Panc1 (cell line): ENCODE measurements around the gene PELI2. TPM values are rescaled to one million over a fixed set of nuclear protein-coding genes. Genes with fewer than 3 reads are reported as not detected.

Source experiments
- ATAC-seq: fragments of 200-7000 bp; cut with Tn5 transposase; 2 replicates; pipeline ENCODE4 v1.9.1; 2020; ENCODE audit warnings: mild to moderate bottlenecking, moderate library complexity
- BruUV-seq: library from RNA; stranded (reverse); fragments of 400-500 nt; replicated peaks from 2 replicates; lab custom pipeline; 2021; lab: Mats Ljungman, UMichigan
- CTCF ChIA-PET: fragments of 300-600 bp; sonication (Branson Sonifier 250); formaldehyde crosslinking; loops from one replicate; lab custom pipeline; 2022; ENCODE audit warnings: antibody characterized with exemption; lab: Charles Lee
- POLR2A ChIA-PET: fragments of 300-600 bp; sonication (Branson Sonifier 250); formaldehyde crosslinking; loops from one replicate; lab custom pipeline; 2022; ENCODE audit warnings: antibody characterized with exemption; lab: Charles Lee
- DNase-seq: peaks from one replicate; pipeline ENCODE4 v3.0.0-alpha.2; 2010; ENCODE audit warnings: low read depth, low spot score
- H3K27ac ChIP-seq: 2 replicates; pipeline ENCODE4 v1.5.1; 2011; ENCODE audit warnings: mild to moderate bottlenecking, low read length, inconsistent platforms
- H3K27me3 ChIP-seq: fragments of 200-500 bp; sonication (Bioruptor generic); 2 replicates; pipeline ENCODE4 v1.6.0; 2014; ENCODE audit warnings: low read length, inconsistent platforms; ENCODE audit not compliant: control insufficient read depth, insufficient read depth
- H3K36me3 ChIP-seq: fragments of 200-500 bp; sonication (Bioruptor generic); 2 replicates; pipeline ENCODE4 v1.5.1; 2014; ENCODE audit warnings: inconsistent platforms, mild to moderate bottlenecking, low read length, moderate library complexity; ENCODE audit not compliant: control insufficient read depth, insufficient read depth
- H3K4me1 ChIP-seq: 2 replicates; pipeline ENCODE4 v1.5.1; 2011; ENCODE audit warnings: inconsistent platforms, mild to moderate bottlenecking, low read length, moderate library complexity; ENCODE audit not compliant: control insufficient read depth, insufficient read depth
- H3K4me3 ChIP-seq, 2 experiments: 2 replicates each; pipeline ENCODE4 v1.5.1; 2011 to 2012; ENCODE audit warnings: low read depth in 2 of 2, low read length in 2 of 2, mild to moderate bottlenecking in 2 of 2, inconsistent platforms in 1 of 2, moderate library complexity in 1 of 2
- H3K9me3 ChIP-seq: fragments of 200-500 bp; sonication (Bioruptor generic); 2 replicates; pipeline ENCODE4 v1.5.1; 2014; ENCODE audit warnings: low read depth, mild to moderate bottlenecking, inconsistent platforms, low read length, moderate library complexity; ENCODE audit not compliant: control insufficient read depth, insufficient read depth
- CTCF ChIP-seq: fragments of 450-650 bp; IDR thresholded peaks from 2 replicates; pipeline ENCODE4 v1.5.1; 2017; ENCODE audit warnings: mild to moderate bottlenecking
- POLR2AphosphoS5 ChIP-seq: IDR thresholded peaks from 2 replicates; pipeline ENCODE4 v1.6.1; 2012; ENCODE audit warnings: mild to moderate bottlenecking, low read depth, low read length, moderate library complexity
- REST ChIP-seq, 2 experiments: IDR thresholded peaks; 2 replicates each; pipeline ENCODE4 v1.6.1; 2011 to 2012; ENCODE audit warnings: low read depth in 2 of 2, control low read depth in 1 of 2, low read length in 1 of 2, mild to moderate bottlenecking in 1 of 2, moderate library complexity in 1 of 2; ENCODE audit not compliant: insufficient read depth in 1 of 2
- SIN3A ChIP-seq: IDR thresholded peaks from 2 replicates; pipeline ENCODE4 v1.6.1; 2012; ENCODE audit warnings: low read depth, mild to moderate bottlenecking, low read length, moderate library complexity, borderline replicate concordance; ENCODE audit not compliant: insufficient read depth
- TCF7L2 ChIP-seq: IDR thresholded peaks from 2 replicates; pipeline ENCODE4 v1.6.1; 2011; ENCODE audit warnings: mild to moderate bottlenecking, low read depth, low read length, inconsistent platforms
- in situ Hi-C: cut with HindIII; loops from 2 replicates; pipeline ENCODE4 v1.10.0; 2016; ENCODE audit warnings: low sequenced_read_pairs, low pct_unique_long_range_greater_than_20kb
- intact Hi-C: fragments of 100-400 bp; cut with micrococcal nuclease; formaldehyde crosslinking; loops from one replicate; pipeline ENCODE4 v1.10.0; 2022; ENCODE audit not compliant: unreplicated experiment
- total RNA-seq: library from RNA; stranded (reverse); gene quantifications from one replicate; pipeline ENCODE4 v1.2.1, GENCODE V29; 2021; ENCODE audit not compliant: unreplicated experiment

Gene PELI2
- total RNA-seq, 1 experiment from 2014 or later = 0.28 TPM

DNA sequence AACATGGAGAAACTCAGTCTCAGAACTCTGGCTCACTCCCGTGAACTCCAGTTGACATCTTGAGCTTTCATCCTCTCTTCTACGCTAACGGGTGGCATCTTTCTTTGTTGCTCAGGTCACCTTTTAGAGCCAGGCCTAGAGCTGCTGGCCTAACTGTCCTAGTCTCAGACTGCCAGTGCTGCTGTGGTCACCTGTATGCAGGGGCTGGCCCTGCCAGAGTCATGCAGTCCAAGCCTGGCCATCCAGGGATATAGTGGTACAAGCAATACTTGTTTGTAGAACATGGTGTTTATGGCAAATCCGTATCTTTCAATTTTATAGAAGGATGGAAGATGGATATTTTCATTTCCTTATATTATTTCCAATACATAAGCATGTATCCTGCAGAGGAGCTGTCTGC is 117.2 kb downstream of the PELI2 start:
- TF ChIP-seq TCF7L2 = no peak
- TF ChIP-seq SIN3A = no peak
- no peak for TF ChIP-seq POLR2AphosphoS5
- no peak for TF ChIP-seq CTCF
- TF ChIP-seq REST (IDR thresholded peaks at IDR 0.05; ENCODE audit: insufficient read depth in 1 of 2, low read depth in 2 of 2, low read length in 1 of 2) = no peak
- CTCF ChIA-PET = no interaction called here
- BruUV-seq = no TSS peak
- Histone ChIP-seq H3K27ac (no peak overlapping the region), H3K36me3 (no peaks in the 10 kb centered on the region), H3K4me1 (no peaks in the 10 kb centered on the region), H3K27me3 (no peaks in the 10 kb centered on the region), H3K4me3 (no peak overlapping the region), H3K9me3 (no peaks in the 10 kb centered on the region)
- POLR2A ChIA-PET = no interaction called here
- intact Hi-C loops = no loop called here
- no peak for DNase-seq
- no peak for ATAC-seq
- in situ Hi-C loops = no loop called here

GRCh38 chr14:56237398-56237797 is 119.2 kb downstream of the PELI2 start:
- ATAC-seq (no peak), DNase-seq (no peak)
- in situ Hi-C loops (no loop called here), intact Hi-C loops (no loop called here)
- Histone ChIP-seq H3K27ac (no peak overlapping the region), H3K4me1 (no peaks in the 10 kb centered on the region), H3K9me3 (no peaks in the 10 kb centered on the region), H3K4me3 (no peak overlapping the region), H3K36me3 (no peaks in the 10 kb centered on the region), H3K27me3 (no peaks in the 10 kb centered on the region)
- ChIA-PET CTCF (no interaction called here), POLR2A (no interaction called here)
- TF ChIP-seq REST (IDR thresholded peaks at IDR 0.05; ENCODE audit: insufficient read depth in 1 of 2, low read depth in 2 of 2, low read length in 1 of 2) (no peak), POLR2AphosphoS5 (no peak), TCF7L2 (no peak), CTCF (no peak), SIN3A (no peak)
- BruUV-seq = no TSS peak
